BLaER1 treated with 17β-estradiol and CSF1 and Interleukin-3, amounts not matched to agents 10 nM and 100 nM (cell line): ENCODE data around the gene TMEM138.
A peak's percentile ranks its signal among the peaks of the same experiment; 100 is the strongest.

Source experiments
- H3K27ac ChIP-seq, 11 experiments: shearing (Covaris generic); formaldehyde crosslinking; 2 replicates each; pipeline ENCODE4 v1.8.1; 2022
- H3K27me3 ChIP-seq, 11 experiments: shearing (Covaris generic); formaldehyde crosslinking; 2 replicates each; pipeline ENCODE4 v1.8.1; 2022
- H3K36me3 ChIP-seq, 11 experiments: shearing (Covaris generic); formaldehyde crosslinking; 2 replicates each; pipeline ENCODE4 v1.8.1; 2022
- H3K4me1 ChIP-seq, 10 experiments: shearing (Covaris generic); formaldehyde crosslinking; 2 replicates each; pipeline ENCODE4 v1.8.1; 2022
- H3K4me2 ChIP-seq, 11 experiments: shearing (Covaris generic); formaldehyde crosslinking; 2 replicates each; pipeline ENCODE4 v1.8.1; 2022
- H3K4me3 ChIP-seq, 10 experiments: shearing (Covaris generic); formaldehyde crosslinking; 2 replicates each; pipeline ENCODE4 v1.8.1; 2022
- H3K9ac ChIP-seq, 11 experiments: shearing (Covaris generic); formaldehyde crosslinking; 2 replicates each; pipeline ENCODE4 v1.8.1; 2022
- H3K9me3 ChIP-seq, 11 experiments: shearing (Covaris generic); formaldehyde crosslinking; replicated peaks in 1 of 11; 2 replicates each; pipeline ENCODE4 v1.8.1; 2022
- H4K20me1 ChIP-seq, 11 experiments: shearing (Covaris generic); formaldehyde crosslinking; 2 replicates each; pipeline ENCODE4 v1.8.1; 2022
- Cebpa-rat ChIP-seq, 11 experiments: shearing (Covaris generic); IDR thresholded peaks; 2 replicates each; pipeline ENCODE4 v1.8.1; 2022

The TMEM138 gene

GRCh38 chr11:61345954-61346843, 16.0 kb upstream of the TMEM138 start:
- peaks cover 33 to 74% (median 43%) of the 10 kb centered on the region in 11 experiments for H3K36me3 ChIP-seq
- TF ChIP-seq Cebpa-rat (IDR thresholded peaks at IDR 0.05): no peak
- peak overlapping the region in 5 of 11 experiments; percentile 31 to 79 (median 65); a peak in 11 of 22 replicates for H3K4me2 ChIP-seq
- peaks cover 7 to 71% (median 31%) of the 10 kb centered on the region in 10 experiments; a peak in 17 of 20 replicates for H3K4me1 ChIP-seq
- H3K9ac ChIP-seq: peak overlapping the region in 5 of 11 experiments; percentile 7 to 31 (median 24); a peak in 3 of 22 replicates
- peaks cover 0 to 7% (median 0%) of the 10 kb centered on the region in 11 experiments; a peak in 1 of 22 replicates for H4K20me1 ChIP-seq
- peak overlapping the region in 6 of 11 experiments; percentile 1 to 62 (median 15); a peak in 6 of 22 replicates for H3K27ac ChIP-seq
- H3K4me3 ChIP-seq: no peak overlapping the region
- H3K9me3 ChIP-seq: no peaks in the 10 kb centered on the region
- no peaks in the 10 kb centered on the region for H3K27me3 ChIP-seq

- H3K36me3 ChIP-seq: peaks cover 49 to 90% (median 57%) of the 10 kb centered on the region in 11 experiments
- H3K4me3 ChIP-seq: no peak overlapping the region
- H3K9ac ChIP-seq: peak overlapping the region in 4 of 11 experiments; percentile 8 to 28 (median 20); a peak in 1 of 22 replicates
- peak overlapping the region in 6 of 11 experiments; percentile 9 to 72 (median 24); a peak in 10 of 22 replicates for H3K27ac ChIP-seq
- H4K20me1 ChIP-seq: peaks cover 0 to 7% (median 0%) of the 10 kb centered on the region in 11 experiments; a peak in 1 of 22 replicates
- TF ChIP-seq Cebpa-rat (IDR thresholded peaks at IDR 0.05): no peak
- H3K4me2 ChIP-seq: peak overlapping the region in 5 of 11 experiments; percentile 36 to 79 (median 65); a peak in 10 of 22 replicates
- H3K4me1 ChIP-seq: peaks cover under 1 to 58% (median 24%) of the 10 kb centered on the region in 10 experiments; a peak in 19 of 20 replicates
- no peaks in the 10 kb centered on the region for H3K27me3 ChIP-seq
- no peaks in the 10 kb centered on the region for H3K9me3 ChIP-seq
These were observed 14.2 kb upstream of the TMEM138 start for GRCh38 chr11:61347916-61348461.

GRCh38 chr11:61349189-61349751, 12.9 kb upstream of the TMEM138 start:
- peak overlapping the region in 4 of 11 experiments; percentile 15 to 79 (median 62); a peak in 5 of 22 replicates for H3K4me2 ChIP-seq
- no peaks in the 10 kb centered on the region for H3K27me3 ChIP-seq
- no peak overlapping the region for H3K4me3 ChIP-seq
- peak overlapping the region in 6 of 11 experiments; percentile 9 to 72 (median 32); a peak in 10 of 22 replicates for H3K27ac ChIP-seq
- peaks cover 14 to 71% (median 37%) of the 10 kb centered on the region in 10 experiments for H3K4me1 ChIP-seq
- no peak for TF ChIP-seq Cebpa-rat (IDR thresholded peaks at IDR 0.05)
- H4K20me1 ChIP-seq: peaks cover 0 to 7% (median 0%) of the 10 kb centered on the region in 11 experiments; a peak in 1 of 22 replicates
- H3K36me3 ChIP-seq: peaks cover 46 to 90% (median 64%) of the 10 kb centered on the region in 11 experiments
- H3K9ac ChIP-seq: no peak overlapping the region
- H3K9me3 ChIP-seq: no peaks in the 10 kb centered on the region

- H4K20me1 ChIP-seq: peaks cover 0 to 7% (median 0%) of the 10 kb centered on the region in 11 experiments; a peak in 1 of 22 replicates
- peaks cover 46 to 94% (median 66%) of the 10 kb centered on the region in 11 experiments for H3K36me3 ChIP-seq
- H3K4me3 ChIP-seq: no peak overlapping the region
- H3K27me3 ChIP-seq: no peaks in the 10 kb centered on the region
- peak overlapping the region in 4 of 11 experiments; percentile 11 to 72 (median 38); a peak in 3 of 22 replicates for H3K27ac ChIP-seq
- H3K4me1 ChIP-seq: peaks cover 17 to 77% (median 44%) of the 10 kb centered on the region in 10 experiments
- TF ChIP-seq Cebpa-rat (IDR thresholded peaks at IDR 0.05): no peak
- no peak overlapping the region for H3K4me2 ChIP-seq
- H3K9ac ChIP-seq: peak overlapping the region in 1 of 11 experiments; percentile 21; a peak in 1 of 22 replicates
- H3K9me3 ChIP-seq: no peaks in the 10 kb centered on the region
These were observed 12.3 kb upstream of the TMEM138 start for GRCh38 chr11:61349916-61350315.

GRCh38 chr11:61350336-61350735, 11.8 kb upstream of the TMEM138 start:
- H3K4me3 ChIP-seq: no peak overlapping the region
- H4K20me1 ChIP-seq: peaks cover 0 to 7% (median 0%) of the 10 kb centered on the region in 11 experiments; a peak in 1 of 22 replicates
- H3K27me3 ChIP-seq: no peaks in the 10 kb centered on the region
- H3K4me2 ChIP-seq: no peak overlapping the region
- H3K9ac ChIP-seq: peak overlapping the region in 1 of 11 experiments; percentile 21; a peak in 2 of 22 replicates
- peaks cover 46 to 89% (median 66%) of the 10 kb centered on the region in 11 experiments for H3K36me3 ChIP-seq
- peaks cover 17 to 78% (median 44%) of the 10 kb centered on the region in 10 experiments for H3K4me1 ChIP-seq
- no peak for TF ChIP-seq Cebpa-rat (IDR thresholded peaks at IDR 0.05)
- H3K27ac ChIP-seq: peak overlapping the region in 5 of 11 experiments; percentile 6 to 42 (median 14); a peak in 5 of 22 replicates
- no peaks in the 10 kb centered on the region for H3K9me3 ChIP-seq

GRCh38 chr11:61350803-61351202, 11.4 kb upstream of the TMEM138 start:
- peaks cover 20 to 78% (median 47%) of the 10 kb centered on the region in 10 experiments for H3K4me1 ChIP-seq
- no peak for TF ChIP-seq Cebpa-rat (IDR thresholded peaks at IDR 0.05)
- peak overlapping the region in 4 of 11 experiments; percentile 6 to 42 (median 24); a peak in 3 of 22 replicates for H3K27ac ChIP-seq
- H3K9me3 ChIP-seq: no peaks in the 10 kb centered on the region
- H4K20me1 ChIP-seq: peaks cover 0 to 7% (median 0%) of the 10 kb centered on the region in 11 experiments; a peak in 1 of 22 replicates
- H3K4me3 ChIP-seq: no peak overlapping the region
- no peaks in the 10 kb centered on the region for H3K27me3 ChIP-seq
- H3K9ac ChIP-seq: no peak overlapping the region; a peak in 1 of 22 replicates
- H3K36me3 ChIP-seq: peaks cover 46 to 85% (median 64%) of the 10 kb centered on the region in 11 experiments
- H3K4me2 ChIP-seq: no peak overlapping the region

- Histone ChIP-seq H3K27me3 (no peaks in the 10 kb centered on the region), H3K4me3 (no peak overlapping the region), H3K9me3 (no peaks in the 10 kb centered on the region), H3K36me3 (peaks cover 46 to 82% (median 64%) of the 10 kb centered on the region in 11 experiments), H3K4me2 (no peak overlapping the region), H4K20me1 (no peaks in the 10 kb centered on the region; a peak in 1 of 22 replicates), H3K27ac (peak overlapping the region in 3 of 11 experiments; percentile 71 to 99 (median 91); a peak in 4 of 22 replicates), H3K9ac (no peak overlapping the region), H3K4me1 (peaks cover 32 to 78% (median 54%) of the 10 kb centered on the region in 10 experiments)
- TF ChIP-seq Cebpa-rat (IDR thresholded peaks at IDR 0.05): peak in 4 of 11 experiments; percentile 7 to 28 (median 12); a peak in 1 of 22 replicates
These were observed 10.1 kb upstream of the TMEM138 start for GRCh38 chr11:61352038-61352437.
